Endothelial cell of umbilical vein (primary cell): ENCODE results near the gene TLCD2. TPM values are rescaled to one million over a fixed set of nuclear protein-coding genes. Genes with fewer than 3 reads are reported as not detected.

ENCODE experiments used
- BruUV-seq: library from RNA; stranded (reverse); fragments of 400-500 nt; replicated peaks from 2 replicates; lab custom pipeline; 2021; lab: Mats Ljungman, UMichigan
- CTCF ChIA-PET: fragments of 300-600, 350-600 bp; sonication (Branson Sonifier 250); formaldehyde crosslinking; loops from one replicate; lab custom pipeline; 2021; ENCODE audit warnings: antibody characterized with exemption, inconsistent platforms; lab: Charles Lee
- POLR2A ChIA-PET: fragments of 300-600, 350-600 bp; sonication (Branson Sonifier 250); formaldehyde crosslinking; loops from one replicate; lab custom pipeline; 2021; ENCODE audit warnings: antibody characterized with exemption, inconsistent platforms; lab: Charles Lee
- DNase-seq: peaks from one replicate; pipeline ENCODE4 v3.0.0-alpha.2; 2011; ENCODE audit warnings: low read depth, low spot score
- FAIRE-seq: peaks from 2 replicates; lab custom pipeline; 2011; peaks lifted over from hg19 to GRCh38; lab: Jason Lieb, UNC
- H2AFZ ChIP-seq: 2 replicates; pipeline ENCODE4 v1.6.0; 2012; ENCODE audit warnings: low read depth, low read length, control low read depth, inconsistent platforms
- H3K27ac ChIP-seq: 2 replicates; pipeline ENCODE4 v1.5.1; 2011; ENCODE audit warnings: low read depth, mild to moderate bottlenecking, control low read depth, low read length, moderate library complexity; ENCODE audit not compliant: insufficient read depth
- H3K27me3 ChIP-seq, 2 experiments: 2 replicates each; pipeline versions ENCODE4 v1.6.0 to v1.6.1; 2011; ENCODE audit warnings: low read length in 2 of 2, mixed read lengths in 1 of 2; ENCODE audit not compliant: control insufficient read depth in 2 of 2, insufficient read depth in 2 of 2
- H3K36me3 ChIP-seq, 2 experiments: 2 replicates in 1 of 2; 3 replicates in 1 of 2; pipeline ENCODE4 v1.5.1; 2011; ENCODE audit warnings: low read length in 2 of 2, mild to moderate bottlenecking in 1 of 2, moderate library complexity in 1 of 2; ENCODE audit not compliant: control insufficient read depth in 2 of 2, insufficient read depth in 2 of 2; ENCODE audit errors: extremely low read depth in 1 of 2
- H3K4me1 ChIP-seq: 3 replicates; pipeline ENCODE4 v1.5.1; 2011; ENCODE audit warnings: mild to moderate bottlenecking, low read length; ENCODE audit not compliant: control insufficient read depth, insufficient read depth; ENCODE audit errors: extremely low read depth
- H3K4me2 ChIP-seq: 2 replicates; pipeline ENCODE4 v1.6.1; 2011; ENCODE audit warnings: low read length, control low read depth, mixed read lengths; ENCODE audit not compliant: insufficient read depth
- H3K4me3 ChIP-seq, 3 experiments: fragments of 200-600 bp in 1 of 3; sonication (generic), shearing (Covaris generic) in 1 of 3; replicated peaks in 1 of 3; 2 replicates each; pipeline ENCODE4 v1.5.1; 2011 to 2016; ENCODE audit warnings: control low read depth in 3 of 3, low read length in 3 of 3, mild to moderate bottlenecking in 2 of 3, inconsistent platforms in 1 of 3, low read depth in 1 of 3, moderate library complexity in 1 of 3; ENCODE audit not compliant: insufficient read depth in 1 of 3
- H3K79me2 ChIP-seq: 2 replicates; pipeline ENCODE4 v1.6.0; 2012; ENCODE audit warnings: low read length, inconsistent platforms; ENCODE audit not compliant: control insufficient read depth, insufficient read depth
- H3K9ac ChIP-seq: replicated peaks from 2 replicates; pipeline ENCODE3; 2011; ENCODE audit warnings: low read length, control low read depth; ENCODE audit not compliant: insufficient read depth; ENCODE audit errors: extremely low read depth
- H3K9me1 ChIP-seq: replicated peaks from 3 replicates; pipeline ENCODE4 v1.6.0; 2011; ENCODE audit warnings: mild to moderate bottlenecking, low read length; ENCODE audit not compliant: control insufficient read depth, insufficient read depth; ENCODE audit errors: extremely low read depth
- H3K9me3 ChIP-seq: replicated peaks from 2 replicates; pipeline ENCODE4 v1.5.1; 2012; ENCODE audit warnings: low read length, inconsistent platforms; ENCODE audit not compliant: control insufficient read depth, insufficient read depth
- H4K20me1 ChIP-seq: replicated peaks from 2 replicates; pipeline ENCODE3; 2011; ENCODE audit warnings: mild to moderate bottlenecking, low read length; ENCODE audit not compliant: control insufficient read depth, insufficient read depth; ENCODE audit errors: extremely low read depth
- EZH2 ChIP-seq: IDR thresholded peaks from 2 replicates; pipeline ENCODE4 v1.6.1; 2012; ENCODE audit warnings: borderline replicate concordance, low read depth, mild to moderate bottlenecking, moderate library complexity, low read length, inconsistent platforms; ENCODE audit not compliant: severe bottlenecking
- FOS ChIP-seq: IDR thresholded peaks from 2 replicates; pipeline ENCODE4 v1.6.1; 2011; ENCODE audit warnings: mild to moderate bottlenecking, low read length, moderate library complexity, borderline replicate concordance; ENCODE audit not compliant: insufficient read depth
- GATA2 ChIP-seq: IDR thresholded peaks from 2 replicates; pipeline ENCODE4 v1.7.0; 2011; ENCODE audit warnings: low read depth, mild to moderate bottlenecking, moderate library complexity, mixed read lengths, low read length; ENCODE audit not compliant: insufficient read length, insufficient read depth
- JUN ChIP-seq: IDR thresholded peaks from 2 replicates; pipeline ENCODE4 v1.6.1; 2011; ENCODE audit warnings: borderline replicate concordance, low read depth; ENCODE audit not compliant: insufficient read length, insufficient read depth
- MYC ChIP-seq: IDR thresholded peaks from one replicate; pipeline ENCODE4 v1.6.1; 2011; ENCODE audit warnings: mild to moderate bottlenecking, low read depth, low read length
- POLR2A ChIP-seq: IDR thresholded peaks from 2 replicates; pipeline ENCODE4 v1.6.1; 2012; ENCODE audit warnings: low read depth, mild to moderate bottlenecking, control low read depth, low read length
- POLR2AphosphoS5 ChIP-seq: IDR thresholded peaks from 2 replicates; pipeline ENCODE4 v1.6.1; 2012; ENCODE audit warnings: low read depth, mild to moderate bottlenecking, control low read depth, low read length, moderate library complexity; ENCODE audit not compliant: insufficient read depth
- dilution Hi-C: fragments of 300-500 bp; cut with MboI; formaldehyde crosslinking; loops from one replicate; pipeline ENCODE4 v1.15.0; 2019; ENCODE audit warnings: low sequenced_read_pairs; ENCODE audit not compliant: extremely low pct_ligation_motif_present
- intact Hi-C: fragments of 100-400 bp; cut with micrococcal nuclease; formaldehyde crosslinking; loops from one replicate; pipeline ENCODE4 v1.10.0; 2022
- polyA plus RNA-seq, 4 experiments: library from polyadenylated mRNA; depleted of rRNA in 3 of 4; stranded (reverse) in 3 of 4; unstranded in 1 of 4; fragments of >200 nt; gene quantifications; 2 replicates each; pipeline versions ENCODE4 v1.2.1 to v1.2.3, GENCODE V29; 2011 to 2012; ENCODE audit warnings: missing spikeins in 1 of 4
- total RNA-seq: library from RNA; stranded (reverse); gene quantifications from 2 replicates; pipeline ENCODE4 v1.2.3, GENCODE V29; 2021
- TF ChIP-seq, protein P1 (sequence below): IDR thresholded peaks from 2 replicates; pipeline ENCODE4 v1.6.1; 2011; ENCODE audit not compliant: insufficient read depth, insufficient read length
- TF ChIP-seq, protein P2 (sequence below), 2 donors: IDR thresholded peaks; 1 replicate in 1 of 2; 2 replicates in 1 of 2; pipeline ENCODE4 v1.5.1; 2011; ENCODE audit warnings: low read length in 2 of 2, mild to moderate bottlenecking in 2 of 2, moderate library complexity in 2 of 2, control low read depth in 1 of 2, inconsistent platforms in 1 of 2, low read depth in 1 of 2; ENCODE audit not compliant: insufficient read depth in 1 of 2; ENCODE audit errors: extremely low read depth in 1 of 2

The TLCD2 gene
- total and polyA plus RNA-seq, 2 donors (not counting 3 experiments of a cell fraction or from before 2014, with no cell fraction given): 0.72 to 2.1 TPM

- intact Hi-C loops (no loop called here), dilution Hi-C loops (no loop called here)
- Histone ChIP-seq H3K27ac (no peak overlapping the region), H3K79me2 (peaks cover 2% of the 10 kb centered on the region), H4K20me1 (no peaks in the 10 kb centered on the region), H3K36me3 (peaks cover 0 to 3% of the 10 kb centered on the region in 2 experiments), H3K27me3 (no peaks in the 10 kb centered on the region), H3K4me2 (no peak overlapping the region), H3K9ac (no peak overlapping the region), H3K4me1 (peaks cover 5% of the 10 kb centered on the region), H3K4me3 (no peak overlapping the region), H3K9me3 (no peaks in the 10 kb centered on the region), H2AFZ (no peak overlapping the region), H3K9me1 (no peaks in the 10 kb centered on the region)
- FAIRE-seq (no peak), DNase-seq (no peak)
- no TSS peak for BruUV-seq
- TF ChIP-seq, protein P1, sequence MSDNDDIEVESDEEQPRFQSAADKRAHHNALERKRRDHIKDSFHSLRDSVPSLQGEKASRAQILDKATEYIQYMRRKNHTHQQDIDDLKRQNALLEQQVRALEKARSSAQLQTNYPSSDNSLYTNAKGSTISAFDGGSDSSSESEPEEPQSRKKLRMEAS: no peak
- TF ChIP-seq JUN (no peak), POLR2AphosphoS5 (no peak), FOS (no peak), GATA2 (no peak), POLR2A (no peak), EZH2 (no peak), MYC (no peak)
- TF ChIP-seq, protein P2, sequence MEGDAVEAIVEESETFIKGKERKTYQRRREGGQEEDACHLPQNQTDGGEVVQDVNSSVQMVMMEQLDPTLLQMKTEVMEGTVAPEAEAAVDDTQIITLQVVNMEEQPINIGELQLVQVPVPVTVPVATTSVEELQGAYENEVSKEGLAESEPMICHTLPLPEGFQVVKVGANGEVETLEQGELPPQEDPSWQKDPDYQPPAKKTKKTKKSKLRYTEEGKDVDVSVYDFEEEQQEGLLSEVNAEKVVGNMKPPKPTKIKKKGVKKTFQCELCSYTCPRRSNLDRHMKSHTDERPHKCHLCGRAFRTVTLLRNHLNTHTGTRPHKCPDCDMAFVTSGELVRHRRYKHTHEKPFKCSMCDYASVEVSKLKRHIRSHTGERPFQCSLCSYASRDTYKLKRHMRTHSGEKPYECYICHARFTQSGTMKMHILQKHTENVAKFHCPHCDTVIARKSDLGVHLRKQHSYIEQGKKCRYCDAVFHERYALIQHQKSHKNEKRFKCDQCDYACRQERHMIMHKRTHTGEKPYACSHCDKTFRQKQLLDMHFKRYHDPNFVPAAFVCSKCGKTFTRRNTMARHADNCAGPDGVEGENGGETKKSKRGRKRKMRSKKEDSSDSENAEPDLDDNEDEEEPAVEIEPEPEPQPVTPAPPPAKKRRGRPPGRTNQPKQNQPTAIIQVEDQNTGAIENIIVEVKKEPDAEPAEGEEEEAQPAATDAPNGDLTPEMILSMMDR (IDR thresholded peaks at IDR 0.05; ENCODE audit: extremely low read depth in 1 of 2, insufficient read depth in 1 of 2, low read depth in 1 of 2, low read length in 2 of 2): no peak
- POLR2A ChIA-PET: no interaction called here
- CTCF ChIA-PET: interaction anchor here (1.3 to 2.6 kb wide), 2 partner anchors 54 kb away, joined by 3 to 9 read pairs; no protein-coding TSS in a partner anchor
Observed at GRCh38 chr17:1729966-1730325, 19.8 kb upstream of the TLCD2 start.
